GM12878 (cell line): Measurements from ENCODE around the gene DEFB108B. TPM values are rescaled to one million over a fixed set of nuclear protein-coding genes. Genes with fewer than 3 reads are reported as not detected.
"Not testable (repeated sequence)": the region's sequence is repeated elsewhere in the genome, so short reads cannot be mapped to it uniquely, and the experiment has no call there.

Experiments
- ATAC-seq: fragments of 200-7000 bp; cut with Tn5 transposase; 3 replicates; pipeline ENCODE4 v1.9.1; 2020; ENCODE audit warnings: mild to moderate bottlenecking, moderate library complexity
- BruUV-seq: library from RNA; stranded (reverse); fragments of 400-500 nt; replicated peaks from 2 replicates; lab custom pipeline; 2021; lab: Mats Ljungman, UMichigan
- CTCF ChIA-PET: fragments of 300-600 bp; sonication (Branson Sonifier 250); formaldehyde crosslinking; extraction: SDS; loops from one replicate; lab custom pipeline; 2021; ENCODE audit warnings: inconsistent platforms; lab: Yijun Ruan, JAX
- POLR2A ChIA-PET: fragments of 350-600 bp; formaldehyde crosslinking; extraction: SDS; loops from one replicate; lab custom pipeline; 2021; ENCODE audit warnings: inconsistent platforms; lab: Charles Lee
- RAD21 ChIA-PET: fragments of 300-600 bp; sonication (Branson Sonifier 250); formaldehyde crosslinking; loops from one replicate; lab custom pipeline; 2023; ENCODE audit warnings: antibody characterized with exemption; ENCODE audit not compliant: unreplicated experiment; lab: Charles Lee
- SMC1A ChIA-PET: fragments of 300-600 bp; sonication (Branson Sonifier 250); formaldehyde crosslinking; loops from one replicate; lab custom pipeline; 2023; ENCODE audit not compliant: unreplicated experiment, uncharacterized antibody; lab: Charles Lee
- DNase-seq: peaks from one replicate; pipeline ENCODE4 v3.0.0-alpha.2; 2011; ENCODE audit warnings: low read depth, low spot score
- FAIRE-seq: peaks from 3 replicates; lab custom pipeline; 2011; peaks lifted over from hg19 to GRCh38; lab: Jason Lieb, UNC
- H2AFZ ChIP-seq: 2 replicates; pipeline ENCODE4 v1.6.0; 2011; ENCODE audit warnings: low read depth, low read length, control low read depth; ENCODE audit not compliant: control insufficient read depth
- H3K27ac ChIP-seq: 2 replicates; pipeline ENCODE4 v1.5.1; 2011; ENCODE audit warnings: control low read depth; ENCODE audit not compliant: control insufficient read depth, insufficient read depth
- H3K27me3 ChIP-seq, 2 experiments: replicated peaks in 1 of 2; 2 replicates each; pipeline versions ENCODE4 v1.6.0 to v1.6.1; 2011; ENCODE audit warnings: low read length in 1 of 2; ENCODE audit not compliant: control insufficient read depth in 2 of 2, insufficient read depth in 2 of 2
- H3K36me3 ChIP-seq, 2 experiments: 2 replicates each; pipeline ENCODE4 v1.5.1; 2011; ENCODE audit warnings: low read length in 1 of 2; ENCODE audit not compliant: control insufficient read depth in 2 of 2, insufficient read depth in 2 of 2
- H3K4me1 ChIP-seq: 2 replicates; pipeline ENCODE4 v1.6.1; 2011; ENCODE audit warnings: mild to moderate bottlenecking, low read length, moderate library complexity, mixed read lengths; ENCODE audit not compliant: control insufficient read depth, insufficient read depth
- H3K4me2 ChIP-seq: 2 replicates; pipeline ENCODE4 v1.6.0; 2011; ENCODE audit warnings: control low read depth; ENCODE audit not compliant: control insufficient read depth, insufficient read depth
- H3K4me3 ChIP-seq: fragments of 200-600 bp; sonication (generic); 2 replicates; pipeline ENCODE4 v1.5.1; 2016
- H3K79me2 ChIP-seq: 2 replicates; pipeline ENCODE4 v1.6.0; 2011; ENCODE audit warnings: low read length; ENCODE audit not compliant: control insufficient read depth, insufficient read depth
- H3K9ac ChIP-seq: 2 replicates; pipeline ENCODE4 v1.8.0; 2011; ENCODE audit warnings: low read length, control low read depth, mixed read lengths; ENCODE audit not compliant: control insufficient read depth, insufficient read depth
- H3K9me3 ChIP-seq: replicated peaks from 3 replicates; pipeline ENCODE4 v1.5.1; 2011; ENCODE audit warnings: mild to moderate bottlenecking, low read length; ENCODE audit not compliant: control insufficient read depth, insufficient read depth
- H4K20me1 ChIP-seq: 2 replicates; pipeline ENCODE4 v1.6.0; 2011; ENCODE audit not compliant: control insufficient read depth, insufficient read depth
- CHD1 ChIP-seq: IDR thresholded peaks from 2 replicates; pipeline ENCODE4 v1.6.1; 2012; ENCODE audit warnings: low read depth, low read length, improper control_type of control experiment
- GATAD2B ChIP-seq: fragments of 450-650 bp; conservative IDR thresholded peaks from 2 replicates; pipeline ENCODE4 v1.6.1; 2017; ENCODE audit warnings: low read depth, mild to moderate bottlenecking, moderate library complexity
- SIN3A ChIP-seq: IDR thresholded peaks from 2 replicates; pipeline ENCODE4 v1.6.1; 2012; ENCODE audit warnings: low read depth, low read length, improper control_type of control experiment
- SPI1 ChIP-seq: IDR thresholded peaks from 2 replicates; pipeline ENCODE4 v1.6.1; 2011; ENCODE audit warnings: low read depth, mild to moderate bottlenecking, low read length, moderate library complexity, borderline replicate concordance; ENCODE audit not compliant: insufficient read depth
- USF1 ChIP-seq: IDR thresholded peaks from 2 replicates; pipeline ENCODE4 v1.6.1; 2011; ENCODE audit warnings: borderline replicate concordance, low read depth, mild to moderate bottlenecking, moderate library complexity, mixed read lengths, low read length; ENCODE audit not compliant: insufficient read depth; ENCODE audit errors: extremely low read length
- ZBTB4 ChIP-seq: fragments of 450-650 bp; formaldehyde crosslinking; IDR thresholded peaks from 2 replicates; pipeline ENCODE4 v1.4.0; 2022; ENCODE audit warnings: mild to moderate bottlenecking, moderate library complexity
- WGBS: methylation state at CpG from one replicate; pipeline ENCODE4 v1.1.6; 2016; ENCODE audit warnings: low lambda C conversion rate; ENCODE audit not compliant: insufficient replicate concordance, insufficient coverage; ENCODE audit errors: missing lambda C conversion rate; 5-methylcytosine and 5-hydroxymethylcytosine counted together
- in situ Hi-C: fragments of 300-500 bp; cut with MboI; formaldehyde crosslinking; loops from 9 replicates; pipeline ENCODE4 v1.14.3; 2018; ENCODE audit warnings: mixed read lengths
- intact Hi-C: fragments of 100-400 bp; cut with micrococcal nuclease; formaldehyde crosslinking; loops from one replicate; pipeline ENCODE4 v1.14.2; 2022; ENCODE audit not compliant: unreplicated experiment
- polyA plus RNA-seq, 11 experiments: library from polyadenylated mRNA; depleted of rRNA in 4 of 11; unstranded in 6 of 11; stranded (reverse) in 5 of 11; fragments of >200 nt; fragmentation: Nextera tagmentation in 4 of 11; fragmentation: Illumina TruSeq in 1 of 11; extraction: Ambion mirVana in 4 of 11; extraction: Trizol in 1 of 11; gene quantifications; 1 replicate in 1 of 11; 2 replicates in 10 of 11; pipeline versions ENCODE4 v1.2.1 to v1.2.3, GENCODE V29; 2011 to 2016; ENCODE audit warnings: inconsistent platforms in 2 of 11, missing spikeins in 2 of 11, low read depth in 1 of 11
- total RNA-seq, 4 experiments: library from RNA; depleted of rRNA in 3 of 4; stranded (reverse); fragments of >200 nt in 3 of 4; fragmentation: Illumina TruSeq in 1 of 4; extraction: Trizol in 1 of 4; gene quantifications; 2 replicates each; pipeline versions ENCODE4 v1.2.1 to v1.2.3, GENCODE V29; 2013 to 2021

The DEFB108B gene
- total and polyA plus RNA-seq, 10 of the 15 experiments (the other 5 are each of a cell fraction or from before 2014, with no cell fraction given), result not detected

- TF ChIP-seq USF1 (no peak), GATAD2B (no peak), ZBTB4 (CRISPR knock-in tag) (no peak), SIN3A (no peak), SPI1 (no peak), CHD1 (no peak)
- TF ChIP-seq, all 136 proteins: peak for 0
These were observed 10.9 kb downstream of the DEFB108B start (continued) for GRCh38 chr11:71843858-71844257.

GRCh38 chr11:71853895-71854294, 20.9 kb downstream of the DEFB108B start:
- CTCF ChIA-PET, H3K27me3 ChIP-seq, BruUV-seq, H3K9me3 ChIP-seq, intact Hi-C loops, SMC1A ChIA-PET, DNase-seq, ATAC-seq, H2AFZ ChIP-seq, in situ Hi-C loops, RAD21 ChIA-PET, H4K20me1 ChIP-seq, H3K79me2 ChIP-seq, POLR2A ChIA-PET, H3K27ac ChIP-seq, FAIRE-seq, H3K36me3 ChIP-seq, H3K4me2 ChIP-seq, H3K4me3 ChIP-seq, H3K4me1 ChIP-seq, H3K9ac ChIP-seq: not testable (repeated sequence)
- 88% methylated on average over 2 of the region's 2 CpGs for whole genome bisulfite sequencing

- H3K4me1 ChIP-seq, H3K36me3 ChIP-seq, ATAC-seq, H3K27me3 ChIP-seq, intact Hi-C loops, H3K9me3 ChIP-seq, H3K4me2 ChIP-seq, SMC1A ChIA-PET, H3K9ac ChIP-seq, H3K27ac ChIP-seq, POLR2A ChIA-PET, BruUV-seq, RAD21 ChIA-PET, in situ Hi-C loops, H2AFZ ChIP-seq, FAIRE-seq, DNase-seq, H3K4me3 ChIP-seq, H4K20me1 ChIP-seq, H3K79me2 ChIP-seq: not testable (repeated sequence)
- 32% methylated on average over 2 of the region's 2 CpGs for WGBS
- CTCF ChIA-PET, result interaction anchor here (0.6 kb wide), 1 partner anchor 94 kb away, joined by 3 read pairs; no protein-coding TSS in a partner anchor
These were observed 22.9 kb downstream of the DEFB108B start for GRCh38 chr11:71855880-71856279.
